Caco-2 (cell line): ENCODE data around the gene SCAND1. TPM values are rescaled to one million over a fixed set of nuclear protein-coding genes. Genes with fewer than 3 reads are reported as not detected.

ENCODE experiments used
- BruUV-seq: library from RNA; stranded (reverse); fragments of 400-500 nt; replicated peaks from 2 replicates; lab custom pipeline; 2021; lab: Mats Ljungman, UMichigan
- CTCF ChIA-PET: fragments of 300-600 bp; sonication (Branson Sonifier 250); formaldehyde crosslinking; loops from one replicate; lab custom pipeline; 2022; ENCODE audit warnings: antibody characterized with exemption; lab: Charles Lee
- POLR2A ChIA-PET: fragments of 300-600 bp; sonication (Branson Sonifier 250); formaldehyde crosslinking; loops from one replicate; lab custom pipeline; 2022; ENCODE audit warnings: antibody characterized with exemption; lab: Charles Lee
- DNase-seq, 2 experiments: peaks; one replicate each; pipeline versions ENCODE4 v3.0.0 to v3.0.0-alpha.2; 2020 to 2022
- H3K27me3 ChIP-seq: replicated peaks from 2 replicates; pipeline ENCODE4 v1.6.0; 2011; ENCODE audit warnings: low read length; ENCODE audit not compliant: control insufficient read depth, insufficient read depth
- H3K36me3 ChIP-seq: 2 replicates; pipeline ENCODE4 v1.5.1; 2011; ENCODE audit warnings: low read length; ENCODE audit not compliant: control insufficient read depth, insufficient read depth
- H3K4me1 ChIP-seq: fragments of 250-450 bp; sonication (Bioruptor Pico); 2 replicates; pipeline ENCODE4 v1.5.1; 2020; ENCODE audit warnings: mild to moderate bottlenecking
- H3K4me3 ChIP-seq: 2 replicates; pipeline ENCODE4 v1.5.1; 2011; ENCODE audit warnings: low read depth, mild to moderate bottlenecking, control low read depth, low read length
- H3K9me3 ChIP-seq: fragments of 250-450 bp; sonication (Bioruptor Pico); 2 replicates; pipeline ENCODE4 v1.5.1; 2020; ENCODE audit warnings: mild to moderate bottlenecking, moderate library complexity
- H3K27ac Mint-ChIP-seq: one replicate; pipeline ENCODE4 v1.8.0; 2022; ENCODE audit warnings: mixed read lengths; ENCODE audit not compliant: unreplicated experiment
- H3K27me3 Mint-ChIP-seq: one replicate; pipeline ENCODE4 v1.8.0; 2022; ENCODE audit warnings: mixed read lengths; ENCODE audit not compliant: insufficient read depth, unreplicated experiment
- H3K36me3 Mint-ChIP-seq: one replicate; pipeline ENCODE4 v1.8.0; 2022; ENCODE audit warnings: mild to moderate bottlenecking, mixed read lengths; ENCODE audit not compliant: insufficient read depth, unreplicated experiment
- H3K4me1 Mint-ChIP-seq: one replicate; pipeline ENCODE4 v1.8.0; 2022; ENCODE audit warnings: low read depth, mixed read lengths; ENCODE audit not compliant: unreplicated experiment
- H3K4me3 Mint-ChIP-seq: one replicate; pipeline ENCODE4 v1.8.0; 2022; ENCODE audit warnings: mild to moderate bottlenecking, moderate library complexity, mixed read lengths; ENCODE audit not compliant: unreplicated experiment
- H3K9me3 Mint-ChIP-seq: one replicate; pipeline ENCODE4 v1.8.0; 2022; ENCODE audit warnings: mixed read lengths; ENCODE audit not compliant: unreplicated experiment
- CTCF ChIP-seq, 2 experiments: fragments of 200-600 bp in 1 of 2; IDR thresholded peaks; 1 replicate in 1 of 2; 2 replicates in 1 of 2; pipeline versions ENCODE4 v1.5.1 to v1.8.0; 2011 to 2022; ENCODE audit warnings: antibody characterized with exemption in 1 of 2, control low read depth in 1 of 2, inconsistent platforms in 1 of 2, low read depth in 1 of 2, low read length in 1 of 2, mild to moderate bottlenecking in 1 of 2, moderate library complexity in 1 of 2; ENCODE audit not compliant: insufficient read depth in 1 of 2, severe bottlenecking in 1 of 2, unreplicated experiment in 1 of 2
- intact Hi-C: fragments of 100-400 bp; cut with micrococcal nuclease; formaldehyde crosslinking; loops from one replicate; pipeline ENCODE4 v1.10.0; 2022; ENCODE audit not compliant: unreplicated experiment
- total RNA-seq: library from RNA; stranded (reverse); gene quantifications from 2 replicates; pipeline ENCODE4 v1.2.3, GENCODE V29; 2022

The SCAND1 gene
- total RNA-seq, 1 experiment from 2014 or later, result 129 TPM

- CTCF ChIA-PET, result interaction anchor here (0.5 to 10.4 kb wide), 28 partner anchors 9 to 696 kb away, joined by 3 to 785 read pairs (median 5); partner anchors contain the start of gene SCAND1
- Mint-ChIP-seq H3K4me3 (no peak overlapping the region), H3K4me1 (no peaks in the 10 kb centered on the region), H3K27ac (no peak overlapping the region), H3K9me3 (no peaks in the 10 kb centered on the region), H3K27me3 (no peaks in the 10 kb centered on the region), H3K36me3 (peaks cover 4% of the 10 kb centered on the region)
- Histone ChIP-seq H3K27me3 (no peaks in the 10 kb centered on the region), H3K4me3 (no peak overlapping the region), H3K4me1 (0 out of 2 replicates have a peak, but pooled peaks cover 3% of the 10 kb centered on the region), H3K9me3 (no peaks in the 10 kb centered on the region), H3K36me3 (no peaks in the 10 kb centered on the region)
- intact Hi-C loops, result loop anchor here (5.0 kb wide), 1 partner anchor 446 kb away; no protein-coding TSS in a partner anchor
- DNase-seq, result peak; percentile 64 to 65
- no TSS peak for BruUV-seq
- peak; percentile 92 for TF ChIP-seq CTCF (IDR thresholded peaks at IDR 0.05; ENCODE audit: insufficient read depth in 1 of 2, low read depth in 1 of 2, low read length in 1 of 2, severe bottlenecking in 1 of 2, unreplicated experiment in 1 of 2)
- POLR2A ChIA-PET, result interaction anchor here (0.6 to 1.3 kb wide), 7 partner anchors 26 to 250 kb away, joined by 3 to 7 read pairs (median 4); partner anchors contain the start of gene RBM39
Measured at GRCh38 chr20:35991142-35991771, 37.0 kb upstream of the SCAND1 start.

DNA sequence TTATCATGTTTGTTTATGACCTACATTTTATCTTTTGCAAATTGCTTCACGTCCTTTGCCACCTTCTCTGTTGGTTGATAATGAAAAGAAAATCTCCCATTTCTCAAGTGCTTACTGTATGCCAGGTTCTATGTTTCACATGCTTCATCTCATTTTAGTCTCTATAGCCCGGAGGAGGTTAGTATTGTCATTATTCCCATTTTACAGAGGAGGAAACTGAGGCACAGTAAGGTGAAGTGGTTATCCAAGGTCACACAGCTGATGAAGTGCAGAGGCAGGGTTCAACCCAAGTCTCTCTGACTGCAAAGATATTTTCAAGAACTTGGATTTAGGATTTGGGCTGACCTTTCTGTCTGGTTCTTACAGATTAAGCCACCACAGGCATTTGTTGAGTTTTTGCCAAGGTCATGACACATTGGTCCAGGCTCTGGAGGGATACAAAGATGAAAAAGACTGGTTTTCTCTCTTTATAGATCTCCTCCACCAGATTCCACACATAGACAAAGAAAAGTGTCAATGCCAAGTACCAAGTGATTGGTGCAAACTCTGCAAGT is 34.7 kb upstream of the SCAND1 start:
- H3K27me3 ChIP-seq, result no peaks in the 10 kb centered on the region
- TF ChIP-seq CTCF (IDR thresholded peaks at IDR 0.05; ENCODE audit: insufficient read depth in 1 of 2, low read depth in 1 of 2, low read length in 1 of 2, severe bottlenecking in 1 of 2, unreplicated experiment in 1 of 2), result no peak
- H3K36me3 ChIP-seq, result no peaks in the 10 kb centered on the region
- H3K36me3 Mint-ChIP-seq, result peaks cover 4% of the 10 kb centered on the region
- ChIA-PET CTCF (interaction anchor here (1.2 to 10.4 kb wide), 2 partner anchors 63 to 153 kb away, joined by 3 to 785 read pairs; no protein-coding TSS in a partner anchor), POLR2A (no interaction called here)
- no peaks in the 10 kb centered on the region for H3K27me3 Mint-ChIP-seq
- no peak for DNase-seq
- no peaks in the 10 kb centered on the region for H3K9me3 Mint-ChIP-seq
- no TSS peak for BruUV-seq
- no peak overlapping the region for H3K4me3 ChIP-seq
- H3K4me1 ChIP-seq, result no peaks in the 10 kb centered on the region
- no peaks in the 10 kb centered on the region for H3K4me1 Mint-ChIP-seq
- no peak overlapping the region for H3K4me3 Mint-ChIP-seq
- no peak overlapping the region for H3K27ac Mint-ChIP-seq
- intact Hi-C loops, result no loop called here
- no peaks in the 10 kb centered on the region for H3K9me3 ChIP-seq

DNA sequence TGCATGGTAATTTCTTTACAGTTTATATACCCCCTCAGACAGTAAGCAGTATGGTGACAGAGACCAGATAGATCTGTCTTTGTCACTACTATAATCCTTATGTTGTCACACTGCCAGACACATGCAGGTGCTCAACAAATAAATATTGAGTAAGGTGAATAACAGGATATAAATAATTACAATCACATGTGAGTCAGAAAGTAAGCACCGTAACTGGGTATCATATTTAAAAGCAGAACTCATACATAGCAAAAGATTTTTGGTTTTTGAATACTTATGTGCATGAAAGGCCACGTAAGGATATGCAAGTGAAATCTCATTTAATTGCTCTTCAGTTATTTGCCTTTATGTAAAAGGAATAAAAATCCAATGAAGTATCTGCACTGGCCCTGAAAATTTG is 31.5 kb upstream of the SCAND1 start:
- ChIA-PET POLR2A (no interaction called here), CTCF (interaction anchor here (0.7 to 1.3 kb wide), 4 partner anchors 31 to 217 kb away, joined by 4 to 5 read pairs (median 4); partner anchors contain the start of gene SCAND1)
- no TSS peak for BruUV-seq
- H3K4me3 ChIP-seq, result no peak overlapping the region
- H3K4me1 ChIP-seq, result no peaks in the 10 kb centered on the region
- intact Hi-C loops, result no loop called here
- Mint-ChIP-seq H3K4me1 (no peaks in the 10 kb centered on the region), H3K36me3 (peaks cover 4% of the 10 kb centered on the region), H3K9me3 (no peaks in the 10 kb centered on the region), H3K27ac (no peak overlapping the region), H3K27me3 (no peaks in the 10 kb centered on the region), H3K4me3 (no peak overlapping the region)
- DNase-seq, result no peak
- no peak for TF ChIP-seq CTCF (IDR thresholded peaks at IDR 0.05; ENCODE audit: insufficient read depth in 1 of 2, low read depth in 1 of 2, low read length in 1 of 2, severe bottlenecking in 1 of 2, unreplicated experiment in 1 of 2)
- H3K36me3 ChIP-seq, result no peaks in the 10 kb centered on the region
- no peaks in the 10 kb centered on the region for H3K9me3 ChIP-seq
- no peaks in the 10 kb centered on the region for H3K27me3 ChIP-seq
